ENCODE data around the gene INO80B. TPM values are rescaled to one million over a fixed set of nuclear protein-coding genes. Genes with fewer than 3 reads are reported as not detected.

The INO80B gene
- total RNA-seq, 2 experiments from 2014 or later = 41.3 to 41.8 TPM

GRCh38 chr2:74413001-74413698, 41.7 kb upstream of the INO80B start:
- Histone ChIP-seq H3K27me3 (ENCODE audit: control insufficient read depth in 1 of 2, insufficient read depth in 2 of 2, low read length in 2 of 2) (peaks cover 0 to 16% of the 10 kb centered on the region in 2 experiments), H3K4me1 (ENCODE audit: insufficient read depth, low read length) (peaks cover 25% of the 10 kb centered on the region), H3K4me3 (ENCODE audit: low read length) (no peak overlapping the region), H3K27ac (ENCODE audit: low read depth in 1 of 2, low read length in 2 of 2) (no peak overlapping the region), H3K9me3 (ENCODE audit: control insufficient read depth in 1 of 2, insufficient read depth in 1 of 2, low read length in 2 of 2) (peaks cover 0 to 11% of the 10 kb centered on the region in 2 experiments), H3K36me3 (ENCODE audit: insufficient read depth, low read length) (no peaks in the 10 kb centered on the region)
- Mint-ChIP-seq H3K27ac (peak overlapping the region; percentile 61), H3K4me3 (peak overlapping the region; percentile 68), H3K9me3 (no peaks in the 10 kb centered on the region), H3K36me3 (ENCODE audit: low read depth) (no peaks in the 10 kb centered on the region), H3K27me3 (peaks cover 7% of the 10 kb centered on the region), H3K4me1 (ENCODE audit: low read depth) (peaks cover 30% of the 10 kb centered on the region)
- ChIA-PET POLR2A (interaction anchor here (0.8 kb wide), 1 partner anchor 10 kb away, joined by 3 read pairs; no protein-coding TSS in a partner anchor), CTCF (no interaction called here)
- DNase-seq (no peak), ATAC-seq (ENCODE audit: poor library complexity) (no peak)
- no peak for TF ChIP-seq CTCF (IDR thresholded peaks at IDR 0.05)
- intact Hi-C loops (cut with DNase I, micrococcal nuclease) = loop anchor here in 1 of 2 experiments (2.0 kb wide), 1 partner anchor 18 kb away; no protein-coding TSS in a partner anchor

GRCh38 chr2:74414441-74414840, 40.4 kb upstream of the INO80B start:
- Mint-ChIP-seq H3K4me1 (ENCODE audit: low read depth) (peaks cover 30% of the 10 kb centered on the region), H3K9me3 (no peaks in the 10 kb centered on the region), H3K36me3 (ENCODE audit: low read depth) (no peaks in the 10 kb centered on the region), H3K27me3 (no peaks in the 10 kb centered on the region), H3K27ac (no peak overlapping the region), H3K4me3 (peak overlapping the region; percentile 80)
- Histone ChIP-seq H3K4me3 (ENCODE audit: low read length) (peak overlapping the region; percentile 49), H3K4me1 (ENCODE audit: insufficient read depth, low read length) (peaks cover 25% of the 10 kb centered on the region), H3K36me3 (ENCODE audit: insufficient read depth, low read length) (no peaks in the 10 kb centered on the region), H3K9me3 (ENCODE audit: control insufficient read depth in 1 of 2, insufficient read depth in 1 of 2, low read length in 2 of 2) (peaks cover 0 to 11% of the 10 kb centered on the region in 2 experiments), H3K27me3 (ENCODE audit: control insufficient read depth in 1 of 2, insufficient read depth in 2 of 2, low read length in 2 of 2) (peaks cover 0 to 16% of the 10 kb centered on the region in 2 experiments), H3K27ac (ENCODE audit: low read depth in 1 of 2, low read length in 2 of 2) (no peak overlapping the region)
- CTCF ChIA-PET = no interaction called here
- intact Hi-C loops (cut with DNase I, micrococcal nuclease) = no loop called here
- TF ChIP-seq CTCF (IDR thresholded peaks at IDR 0.05) = no peak
- DNase-seq (no peak), ATAC-seq (ENCODE audit: poor library complexity) (no peak)
- POLR2A ChIA-PET = interaction anchor here (0.5 to 1.3 kb wide), 5 partner anchors 13 to 124 kb away, joined by 3 to 6 read pairs (median 4); partner anchors contain the start of gene WBP1

DNA sequence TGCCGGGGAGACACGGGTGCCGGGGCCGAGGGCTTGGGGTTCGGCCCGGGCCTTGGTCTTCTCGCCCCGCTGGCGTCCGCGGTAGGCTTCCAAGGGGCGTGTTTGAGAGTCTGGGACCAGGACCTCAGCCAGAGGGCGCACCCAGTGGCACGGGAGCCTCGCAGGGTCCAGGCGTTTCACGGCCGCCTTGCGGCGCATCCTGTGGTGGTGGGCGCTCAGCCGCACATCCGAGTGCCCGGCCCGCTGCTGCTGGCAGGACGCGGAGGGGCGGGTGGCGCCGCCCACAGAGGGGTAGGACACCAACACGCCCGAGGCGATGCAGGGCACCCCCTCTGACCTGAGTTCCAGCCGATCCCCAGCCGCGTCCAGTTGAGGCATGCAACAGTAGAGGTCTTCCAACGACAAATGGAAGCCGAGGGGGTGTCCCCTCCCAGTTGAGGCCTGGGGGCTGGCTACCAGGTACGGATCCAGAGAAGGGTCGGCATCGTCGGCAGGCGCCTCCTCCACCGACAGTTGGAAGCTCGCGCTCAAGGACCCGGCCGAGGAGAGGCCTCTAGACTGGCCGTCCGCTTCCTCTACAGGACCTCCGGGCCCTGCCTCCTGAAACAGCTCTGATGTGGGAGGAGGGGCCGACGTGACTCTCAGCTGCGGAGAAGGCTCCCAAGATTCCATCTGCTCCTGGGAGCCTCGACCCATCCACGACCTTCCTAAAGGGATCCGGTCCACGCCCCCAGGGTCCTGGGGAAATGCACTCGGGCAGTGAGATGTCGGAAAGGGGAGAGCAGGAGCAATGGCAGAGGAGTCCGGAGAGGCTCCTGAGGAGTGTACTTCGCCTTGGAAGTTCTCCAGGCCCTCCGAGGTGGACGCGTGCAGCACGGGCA, 39.8 kb upstream of the INO80B start:
- intact Hi-C loops (cut with DNase I, micrococcal nuclease) = no loop called here
- Mint-ChIP-seq H3K9me3 (no peaks in the 10 kb centered on the region), H3K27ac (peak overlapping the region; percentile 71), H3K4me1 (ENCODE audit: low read depth) (peaks cover 34% of the 10 kb centered on the region), H3K36me3 (ENCODE audit: low read depth) (no peaks in the 10 kb centered on the region), H3K4me3 (peak overlapping the region; percentile 84), H3K27me3 (no peaks in the 10 kb centered on the region)
- Histone ChIP-seq H3K9me3 (ENCODE audit: control insufficient read depth in 1 of 2, insufficient read depth in 1 of 2, low read length in 2 of 2) (peaks cover 0 to 11% of the 10 kb centered on the region in 2 experiments), H3K36me3 (ENCODE audit: insufficient read depth, low read length) (no peaks in the 10 kb centered on the region), H3K27me3 (ENCODE audit: control insufficient read depth in 1 of 2, insufficient read depth in 2 of 2, low read length in 2 of 2) (peaks cover 0 to 16% of the 10 kb centered on the region in 2 experiments), H3K4me1 (ENCODE audit: insufficient read depth, low read length) (peaks cover 25% of the 10 kb centered on the region), H3K4me3 (ENCODE audit: low read length) (peak overlapping the region; percentile 49), H3K27ac (ENCODE audit: low read depth in 1 of 2, low read length in 2 of 2) (no peak overlapping the region)
- TF ChIP-seq CTCF (IDR thresholded peaks at IDR 0.05) = no peak
- DNase-seq = peak in 6 of 14 experiments; percentile 17 to 48 (median 38)
- peak; percentile 30 for ATAC-seq (ENCODE audit: poor library complexity)
- CTCF ChIA-PET = no interaction called here
- POLR2A ChIA-PET = interaction anchor here (0.9 to 1.9 kb wide), 5 partner anchors 24 to 209 kb away, joined by 3 to 13 read pairs (median 6); partner anchors contain the start of genes INO80B, MRPL53 and WBP1

Measured in CD4-positive, alpha-beta T cell (primary cell).